ENCODE data around the gene OLFML1.

OLFML1 gene

DNA sequence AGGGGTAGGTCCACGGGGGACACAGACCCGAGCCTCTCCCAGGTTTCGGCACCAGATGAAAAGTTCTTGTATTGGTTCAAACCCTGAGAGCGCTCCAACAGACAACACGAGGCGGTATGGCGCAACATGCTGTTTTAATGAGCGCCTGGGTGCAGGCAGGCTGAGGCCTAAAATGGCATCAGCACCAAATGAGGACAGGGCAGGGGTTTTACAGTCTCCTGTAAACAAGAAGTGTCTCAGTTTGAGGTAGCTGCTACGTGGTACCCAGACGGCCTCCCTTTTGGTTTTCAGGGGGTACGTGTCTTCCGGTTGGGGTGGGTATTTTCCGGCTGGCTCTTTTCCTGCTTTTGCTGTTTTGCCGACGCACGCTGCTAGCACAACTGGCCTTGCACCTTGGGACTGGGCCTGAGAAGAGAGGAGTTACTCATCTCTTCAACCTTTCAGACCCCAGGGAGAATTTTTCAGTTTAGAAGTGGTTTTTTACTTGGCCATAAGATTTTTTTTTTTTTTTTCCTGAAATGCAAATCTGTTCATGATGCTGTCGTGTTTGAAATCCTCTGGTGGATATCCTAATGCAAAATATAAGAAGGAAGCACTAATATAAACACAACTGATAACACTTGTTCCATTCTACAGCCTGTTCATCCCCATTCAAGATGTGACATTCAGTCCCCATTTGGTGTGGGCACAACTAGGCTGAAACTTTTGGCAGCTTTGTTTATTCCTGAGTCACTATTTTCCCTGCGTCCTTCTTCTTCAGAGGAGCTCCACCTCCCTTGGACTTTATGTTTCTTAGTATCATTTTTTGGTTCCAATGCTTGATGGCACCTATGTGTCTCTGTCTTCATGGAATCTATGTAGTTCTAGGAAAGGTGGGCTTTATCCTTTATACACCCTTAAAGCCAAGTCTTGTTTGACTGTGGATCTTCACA, 35.0 kb downstream of the OLFML1 start:
- no peak overlapping the region for H3K4me3 ChIP-seq (ENCODE audit: control insufficient read depth, low read depth, low read length)
- no peak for DNase-seq (ENCODE audit: low read depth)
- TF ChIP-seq, protein P1, sequence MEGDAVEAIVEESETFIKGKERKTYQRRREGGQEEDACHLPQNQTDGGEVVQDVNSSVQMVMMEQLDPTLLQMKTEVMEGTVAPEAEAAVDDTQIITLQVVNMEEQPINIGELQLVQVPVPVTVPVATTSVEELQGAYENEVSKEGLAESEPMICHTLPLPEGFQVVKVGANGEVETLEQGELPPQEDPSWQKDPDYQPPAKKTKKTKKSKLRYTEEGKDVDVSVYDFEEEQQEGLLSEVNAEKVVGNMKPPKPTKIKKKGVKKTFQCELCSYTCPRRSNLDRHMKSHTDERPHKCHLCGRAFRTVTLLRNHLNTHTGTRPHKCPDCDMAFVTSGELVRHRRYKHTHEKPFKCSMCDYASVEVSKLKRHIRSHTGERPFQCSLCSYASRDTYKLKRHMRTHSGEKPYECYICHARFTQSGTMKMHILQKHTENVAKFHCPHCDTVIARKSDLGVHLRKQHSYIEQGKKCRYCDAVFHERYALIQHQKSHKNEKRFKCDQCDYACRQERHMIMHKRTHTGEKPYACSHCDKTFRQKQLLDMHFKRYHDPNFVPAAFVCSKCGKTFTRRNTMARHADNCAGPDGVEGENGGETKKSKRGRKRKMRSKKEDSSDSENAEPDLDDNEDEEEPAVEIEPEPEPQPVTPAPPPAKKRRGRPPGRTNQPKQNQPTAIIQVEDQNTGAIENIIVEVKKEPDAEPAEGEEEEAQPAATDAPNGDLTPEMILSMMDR (conservative IDR thresholded peaks at IDR 0.05; ENCODE audit: control insufficient read depth, insufficient read depth, low read depth, low read length), result no peak

DNA sequence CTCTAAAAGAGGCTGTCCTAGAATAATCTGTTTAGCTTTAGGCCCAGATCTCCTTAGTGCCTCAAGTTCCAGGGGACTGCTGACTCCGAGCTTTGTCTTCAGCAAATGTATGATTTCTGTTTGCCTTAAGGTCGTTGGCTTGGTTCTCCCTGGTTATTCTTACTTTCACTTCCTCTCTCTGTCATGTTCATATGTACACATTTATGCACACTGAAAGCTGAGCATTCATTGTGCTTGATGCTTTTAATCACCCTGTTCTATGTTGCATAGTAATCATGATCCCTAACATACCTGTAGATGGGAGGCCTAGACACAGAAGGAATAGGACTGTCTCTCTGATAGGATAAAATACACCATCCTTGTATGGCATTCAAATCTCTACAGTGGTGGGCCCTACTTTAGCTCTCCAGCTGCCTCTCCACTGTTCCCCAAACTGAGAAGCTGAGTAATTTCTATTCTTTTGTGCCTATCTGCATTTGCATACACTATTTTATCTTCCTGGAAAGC, 35.7 kb downstream of the OLFML1 start:
- no peak for DNase-seq (ENCODE audit: low read depth)
- no peak overlapping the region for H3K4me3 ChIP-seq (ENCODE audit: control insufficient read depth, low read depth, low read length)
- TF ChIP-seq, protein P1 (conservative IDR thresholded peaks at IDR 0.05; ENCODE audit: control insufficient read depth, insufficient read depth, low read depth, low read length), result no peak

DNA sequence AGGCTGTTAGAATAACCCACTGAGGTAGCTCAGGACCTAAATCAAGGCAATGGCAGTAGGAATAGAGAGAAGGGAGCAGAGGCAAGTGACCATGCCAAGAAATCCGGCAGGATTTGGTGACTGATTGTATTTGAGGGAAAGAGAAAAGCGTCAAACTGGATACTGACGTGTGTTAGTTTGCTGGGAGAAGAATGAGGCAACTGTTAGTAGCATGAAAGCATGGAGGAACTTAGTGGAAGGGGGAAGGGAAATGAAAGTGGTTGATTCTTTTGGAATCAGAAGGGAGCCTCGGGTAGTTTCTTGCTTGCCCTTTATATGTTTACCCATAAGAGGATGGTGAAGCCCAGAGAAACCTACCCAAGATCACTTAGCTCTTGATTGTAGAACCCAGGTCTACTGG, 36.8 kb downstream of the OLFML1 start:
- no peak overlapping the region for H3K4me3 ChIP-seq (ENCODE audit: control insufficient read depth, low read depth, low read length)
- TF ChIP-seq, protein P1 (conservative IDR thresholded peaks at IDR 0.05; ENCODE audit: control insufficient read depth, insufficient read depth, low read depth, low read length), result no peak
- DNase-seq (ENCODE audit: low read depth), result no peak

DNA sequence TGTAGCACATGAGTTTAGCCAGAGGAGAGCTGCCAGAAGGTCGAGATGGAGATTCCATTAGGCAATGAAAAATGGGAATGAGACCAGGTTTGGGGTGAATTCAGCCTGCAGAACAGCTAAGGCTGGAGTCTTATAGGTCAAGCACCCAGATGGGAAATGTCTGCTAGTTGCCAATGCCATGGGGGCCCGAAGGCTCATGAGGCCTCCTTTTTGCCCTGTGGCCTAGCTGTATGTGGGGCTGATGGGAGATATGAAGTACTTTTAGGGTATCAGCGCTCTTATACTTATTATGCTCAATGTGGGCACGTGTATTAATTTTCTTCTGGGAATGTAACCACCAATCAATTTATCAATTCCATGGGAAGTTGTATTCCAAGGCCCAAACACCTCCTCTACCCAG, 37.2 kb downstream of the OLFML1 start:
- H3K4me3 ChIP-seq (ENCODE audit: control insufficient read depth, low read depth, low read length), result no peak overlapping the region
- TF ChIP-seq, protein P1 (conservative IDR thresholded peaks at IDR 0.05; ENCODE audit: control insufficient read depth, insufficient read depth, low read depth, low read length), result no peak
- no peak for DNase-seq (ENCODE audit: low read depth)

DNA sequence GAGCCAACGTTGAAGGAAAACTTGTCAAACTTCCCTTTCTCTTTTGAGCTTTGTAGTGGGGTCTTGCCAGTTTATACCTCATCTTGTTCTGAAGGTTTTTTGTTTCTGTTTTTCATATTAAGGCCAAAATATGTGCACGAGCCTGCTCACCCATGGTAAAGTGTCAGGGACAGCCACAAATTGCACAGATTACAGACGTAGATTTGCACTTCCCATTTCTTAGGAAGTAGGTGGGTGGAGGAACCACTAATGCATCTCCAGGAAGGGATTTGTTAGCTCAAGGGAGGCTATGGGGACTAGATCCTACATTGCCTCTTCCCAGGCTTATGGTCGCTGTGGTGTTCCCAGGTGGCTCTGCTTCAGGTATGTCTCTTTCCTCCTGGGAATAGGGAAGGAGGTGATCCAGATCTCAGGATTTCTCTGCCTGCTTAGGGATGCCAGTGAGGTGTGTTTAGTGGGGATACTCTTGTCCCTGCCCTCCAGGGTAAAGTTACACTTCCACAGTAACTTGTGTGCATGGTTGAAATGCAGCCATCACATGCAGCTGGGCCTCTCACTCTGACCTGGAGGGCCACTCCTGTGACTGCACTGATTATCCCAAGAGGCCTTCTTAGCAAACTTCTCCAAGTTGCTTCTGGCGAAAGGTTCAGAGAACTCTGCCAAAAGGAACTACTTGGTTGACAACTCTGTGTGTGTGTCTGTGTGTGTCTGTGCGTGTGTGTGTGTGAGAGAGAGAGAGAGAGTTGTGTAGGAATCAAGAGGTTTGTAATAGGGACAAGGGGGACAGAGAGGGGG, 38.3 kb downstream of the OLFML1 start:
- no peak overlapping the region for H3K4me3 ChIP-seq (ENCODE audit: control insufficient read depth, low read depth, low read length)
- TF ChIP-seq, protein P1 (conservative IDR thresholded peaks at IDR 0.05; ENCODE audit: control insufficient read depth, insufficient read depth, low read depth, low read length), result no peak
- DNase-seq (ENCODE audit: low read depth), result no peak

DNA sequence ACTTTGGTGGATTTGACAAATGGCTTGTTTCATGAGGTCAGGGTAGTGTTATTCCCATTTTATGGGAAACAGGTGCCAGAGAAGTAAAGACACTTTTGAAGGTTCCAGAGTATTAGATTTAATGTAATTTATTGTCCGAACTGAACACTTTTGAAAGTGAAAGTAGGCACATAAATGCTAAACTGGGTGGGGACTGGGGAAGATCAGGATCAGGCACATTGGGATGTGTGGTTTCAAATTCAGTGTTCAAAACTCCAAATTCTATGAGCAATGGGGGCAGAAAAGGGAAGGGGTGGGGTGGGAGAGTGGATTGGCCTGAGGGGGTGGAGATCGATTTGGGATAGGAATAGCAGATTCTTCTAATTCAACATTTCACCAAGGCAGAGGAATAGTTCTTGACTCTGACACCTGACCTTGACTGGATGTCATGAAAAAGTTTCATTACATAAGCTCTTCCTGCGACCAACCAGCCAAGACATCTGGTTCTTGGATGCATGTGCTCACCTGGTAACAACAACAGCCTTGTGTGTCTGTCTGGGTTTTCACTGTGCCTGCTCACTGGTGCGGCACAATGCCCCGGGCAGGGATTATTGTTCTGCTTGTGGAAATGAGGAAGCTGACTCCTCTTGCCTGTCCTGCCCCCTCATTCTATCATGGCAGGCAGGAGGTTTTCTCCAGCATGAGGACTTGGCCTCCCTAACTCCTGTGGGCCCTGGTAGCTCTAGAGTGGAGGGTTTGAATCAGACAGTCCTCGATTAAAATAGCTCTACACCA, 39.3 kb downstream of the OLFML1 start:
- no peak overlapping the region for H3K4me3 ChIP-seq (ENCODE audit: control insufficient read depth, low read depth, low read length)
- TF ChIP-seq, protein P1 (conservative IDR thresholded peaks at IDR 0.05; ENCODE audit: control insufficient read depth, insufficient read depth, low read depth, low read length), result no peak
- DNase-seq (ENCODE audit: low read depth), result no peak
